ENCODE measurements around the gene CLK2. TPM values are rescaled to one million over a fixed set of nuclear protein-coding genes. Genes with fewer than 3 reads are reported as not detected.

Gene CLK2
- total RNA-seq, 1 experiment from 2014 or later = 16.4 TPM

DNA sequence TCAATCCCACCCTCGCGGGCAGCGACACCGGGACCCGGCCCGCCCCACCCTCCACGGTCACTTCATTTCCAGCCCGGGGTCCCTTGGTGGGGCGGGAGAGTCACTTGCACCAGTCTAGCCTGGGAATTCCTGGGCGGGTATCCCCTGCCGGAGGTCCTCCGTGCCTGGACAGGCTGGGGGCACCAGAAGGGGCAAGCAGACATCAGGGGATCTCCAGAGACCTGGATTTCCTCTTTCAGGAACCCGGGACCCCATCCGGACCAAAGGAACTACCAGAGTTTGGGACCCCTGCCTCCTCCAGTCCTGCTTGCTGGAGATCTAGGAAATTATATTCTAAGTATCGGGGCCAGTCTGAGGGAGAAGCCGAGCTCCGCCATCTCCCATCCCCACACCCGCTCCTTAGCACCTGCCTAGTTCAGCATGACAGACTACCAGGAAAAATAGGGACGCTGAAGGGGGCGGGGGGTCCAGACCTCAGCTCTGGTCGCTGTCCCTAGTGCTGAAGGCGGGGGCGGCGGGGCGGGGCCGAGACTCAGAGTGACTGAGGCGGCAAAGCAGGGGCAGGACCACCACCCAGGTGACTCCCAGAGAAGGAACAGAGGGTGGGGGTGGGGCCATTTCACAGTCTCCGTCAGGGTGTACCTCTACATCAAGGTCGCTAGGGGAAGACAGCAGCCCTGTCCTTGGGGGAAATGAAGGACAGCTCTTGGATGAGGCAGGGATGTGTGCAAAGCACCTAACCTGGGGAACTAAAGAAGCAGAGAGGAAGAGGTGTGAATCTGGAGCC, 4.8 kb upstream of the CLK2 start:
- in situ Hi-C loops (cut with HindIII; ENCODE audit: low pct_unique_long_range_greater_than_20kb, low sequenced_read_pairs) = no loop called here
- DNase-seq (ENCODE audit: low read depth, low spot score) = peak; percentile 61

DNA sequence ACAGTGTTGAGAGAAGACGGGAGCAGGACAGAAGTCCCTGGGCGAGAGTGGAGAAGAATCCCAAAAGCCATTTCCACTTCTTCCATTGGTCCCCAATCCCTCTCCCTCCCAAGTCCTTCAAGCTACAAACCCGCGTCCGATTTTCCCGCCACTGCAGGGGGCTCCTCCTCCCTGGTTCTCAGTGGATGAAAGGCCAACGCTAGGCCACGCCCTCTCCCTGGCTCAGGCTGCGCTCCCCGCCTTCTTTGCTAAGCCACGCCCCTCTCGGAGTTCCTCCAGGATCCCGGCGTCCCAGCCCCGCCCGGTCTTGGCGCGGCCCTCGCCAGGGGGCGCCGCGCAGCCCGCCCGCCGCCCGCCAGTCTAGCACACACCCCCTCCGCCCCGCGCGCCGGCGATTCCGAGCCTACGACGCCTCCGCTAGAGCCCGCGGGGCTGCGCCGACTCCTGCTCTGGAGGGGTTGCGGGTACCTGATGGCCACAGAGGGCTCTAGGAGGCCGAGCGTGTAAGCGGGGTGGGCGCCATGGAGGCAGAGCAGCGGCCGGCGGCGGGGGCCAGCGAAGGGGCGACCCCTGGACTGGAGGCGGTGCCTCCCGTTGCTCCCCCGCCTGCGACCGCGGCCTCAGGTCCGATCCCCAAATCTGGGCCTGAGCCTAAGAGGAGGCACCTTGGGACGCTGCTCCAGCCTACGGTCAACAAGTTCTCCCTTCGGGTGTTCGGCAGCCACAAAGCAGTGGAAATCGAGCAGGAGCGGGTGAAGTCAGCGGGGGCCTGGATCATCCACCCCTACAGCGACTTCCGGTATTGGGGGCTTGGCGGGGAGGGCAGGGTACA, 4.0 kb upstream of the CLK2 start, which contains the start of gene HCN3:
Gene HCN3 (plus strand): TSS at position 394 of the 832 bp plus-strand sequence. CDS start 128 bp downstream, at position 522.
- peak; percentile 98 for DNase-seq (ENCODE audit: low read depth, low spot score)
- in situ Hi-C loops (cut with HindIII; ENCODE audit: low pct_unique_long_range_greater_than_20kb, low sequenced_read_pairs) = no loop called here

DNA sequence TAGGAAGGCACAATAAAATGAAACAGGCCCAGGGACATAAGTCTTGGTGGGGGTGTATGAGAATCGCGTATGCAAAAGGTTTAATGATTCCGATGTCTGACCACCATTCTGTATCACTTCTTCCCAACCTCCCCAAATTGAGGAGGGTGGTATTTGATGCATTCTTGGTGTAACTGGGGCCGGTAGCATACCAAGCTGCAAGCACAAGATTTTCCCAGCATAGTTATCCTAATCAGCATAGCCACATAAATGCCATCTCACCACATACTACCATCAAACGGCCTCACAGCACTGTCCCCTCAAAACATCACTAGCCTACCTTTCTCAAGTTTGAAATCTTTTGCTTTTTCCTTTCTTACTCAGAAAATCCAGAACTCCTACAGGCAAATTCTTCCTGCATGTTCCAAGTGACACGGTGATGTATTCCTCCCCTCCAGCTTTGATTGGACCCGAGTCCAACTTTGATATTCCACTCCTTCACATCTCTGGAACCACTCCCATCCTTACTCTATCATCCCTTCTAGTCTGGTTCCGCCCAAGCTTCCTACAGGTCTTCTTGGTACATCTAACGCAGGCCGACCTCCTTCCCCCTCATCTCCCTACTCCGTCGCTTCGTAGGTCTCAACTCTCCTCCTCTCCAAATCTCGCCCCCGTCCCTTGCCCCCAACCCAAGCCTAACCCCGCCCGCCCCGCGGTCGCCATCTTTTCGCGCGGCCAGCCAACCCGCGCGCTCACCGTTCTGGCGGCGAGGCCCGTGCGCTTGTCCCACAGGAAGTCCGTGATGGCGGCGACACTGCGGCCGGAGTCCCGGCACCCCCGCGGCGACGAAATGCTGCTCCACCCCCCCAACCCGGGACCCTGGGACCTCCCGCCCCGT, 600 bp downstream of the CLK2 start:
- in situ Hi-C loops (cut with HindIII; ENCODE audit: low pct_unique_long_range_greater_than_20kb, low sequenced_read_pairs) = no loop called here
- DNase-seq (ENCODE audit: low read depth, low spot score) = peak; percentile 58

DNA sequence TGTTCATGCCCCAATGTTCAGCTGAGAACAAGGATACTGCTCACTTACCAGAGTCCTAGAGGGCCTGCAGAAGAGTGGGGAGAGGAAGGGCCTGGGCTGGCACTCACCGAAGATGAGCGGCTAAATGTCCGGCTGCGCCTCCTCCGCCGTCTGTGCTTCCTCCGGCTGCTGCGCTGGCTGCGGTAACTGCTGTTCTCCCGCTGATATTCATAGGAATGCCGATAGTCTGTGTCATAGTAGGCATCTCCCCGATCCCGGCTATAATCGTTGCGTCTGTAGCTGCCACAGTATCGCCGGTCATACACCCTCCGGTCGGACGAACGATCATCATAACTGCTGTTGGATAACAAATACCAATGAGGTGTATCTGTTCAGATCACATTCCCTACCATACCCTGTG, 3.9 kb downstream of the CLK2 start:
- DNase-seq (ENCODE audit: low read depth, low spot score) = no peak
- in situ Hi-C loops (cut with HindIII; ENCODE audit: low pct_unique_long_range_greater_than_20kb, low sequenced_read_pairs) = no loop called here

DNA sequence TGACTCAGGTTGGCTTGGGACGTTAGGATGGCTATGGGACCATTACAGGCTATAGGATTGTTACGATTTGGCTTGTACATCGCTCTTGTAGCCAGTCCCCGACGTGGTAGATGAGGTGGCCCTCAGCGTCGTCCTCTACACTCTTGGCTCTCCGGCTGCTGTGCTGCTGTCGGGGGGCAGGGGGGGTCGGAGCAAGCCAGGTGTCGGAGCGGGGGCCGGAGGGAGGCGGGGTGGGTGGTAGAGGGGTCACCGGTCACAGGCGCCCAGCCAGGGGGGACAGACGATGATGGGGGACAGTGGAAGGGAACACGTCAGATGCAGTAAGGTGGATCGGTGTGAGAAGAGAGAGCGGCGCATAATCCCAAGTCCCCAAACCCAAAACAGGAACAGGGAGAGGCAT, 4.7 kb downstream of the CLK2 start:
- in situ Hi-C loops (cut with HindIII; ENCODE audit: low pct_unique_long_range_greater_than_20kb, low sequenced_read_pairs) = no loop called here
- DNase-seq (ENCODE audit: low read depth, low spot score) = no peak

DNA sequence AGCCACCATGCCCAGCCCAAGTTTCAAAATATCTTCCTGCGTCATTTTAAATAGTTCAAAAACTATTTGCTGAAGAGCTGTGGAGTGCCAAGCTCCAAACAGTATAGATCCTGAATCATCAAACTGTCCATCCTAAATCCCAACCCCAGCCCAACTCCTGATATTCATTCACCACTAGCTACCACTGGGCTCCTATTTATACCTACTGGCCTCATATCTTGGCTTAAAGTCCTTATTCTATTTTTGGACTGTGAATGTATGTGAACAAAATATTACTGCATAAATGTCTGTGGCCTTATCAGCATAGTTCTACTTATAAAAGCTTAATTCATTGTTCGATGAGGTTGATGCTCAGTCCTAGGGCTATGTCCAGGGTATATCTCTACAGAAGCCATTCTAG, 5.9 kb downstream of the CLK2 start:
- in situ Hi-C loops (cut with HindIII; ENCODE audit: low pct_unique_long_range_greater_than_20kb, low sequenced_read_pairs) = no loop called here
- no peak for DNase-seq (ENCODE audit: low read depth, low spot score)

DNA sequence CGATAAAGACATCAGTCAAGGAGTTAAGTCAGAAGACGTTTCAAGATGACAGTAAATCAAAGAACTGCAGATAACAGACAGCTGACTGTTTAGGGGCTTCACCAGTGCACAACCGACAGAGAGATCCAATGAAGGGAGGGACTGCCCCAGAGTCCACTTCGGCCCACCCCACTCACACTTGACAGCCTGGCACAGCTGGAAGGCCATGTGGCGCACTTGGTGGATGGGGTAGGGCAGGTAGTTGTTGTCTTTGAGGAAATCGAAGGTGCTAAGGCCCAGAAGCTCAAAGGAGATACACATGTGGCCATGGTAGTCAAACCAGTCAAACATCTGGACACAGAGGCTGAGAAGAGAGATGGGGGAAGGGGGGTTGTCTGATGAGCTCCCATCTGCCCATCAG, 6.8 kb downstream of the CLK2 start:
- in situ Hi-C loops (cut with HindIII; ENCODE audit: low pct_unique_long_range_greater_than_20kb, low sequenced_read_pairs) = no loop called here
- DNase-seq (ENCODE audit: low read depth, low spot score) = no peak

DNA sequence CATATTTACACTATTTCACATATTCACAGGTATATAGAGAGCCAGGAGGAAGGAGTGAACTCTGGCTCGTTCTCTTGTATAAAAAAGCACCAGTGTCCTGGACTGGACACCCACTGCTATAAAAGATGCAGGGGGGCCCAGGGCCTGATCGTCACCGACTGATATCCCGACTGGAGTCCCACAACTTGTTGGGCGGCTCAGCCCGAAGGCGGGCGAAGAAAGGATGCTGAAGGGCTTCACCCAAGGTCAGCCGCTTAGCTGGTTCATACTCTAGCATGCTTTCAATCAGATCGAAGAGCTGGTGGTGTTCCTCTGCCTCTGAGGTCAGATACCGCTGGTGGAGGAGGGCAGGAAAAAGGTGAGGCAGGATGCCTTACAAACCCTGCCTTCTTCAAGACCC, 10.2 kb downstream of the CLK2 start:
- in situ Hi-C loops (cut with HindIII; ENCODE audit: low pct_unique_long_range_greater_than_20kb, low sequenced_read_pairs) = no loop called here
- no peak for DNase-seq (ENCODE audit: low read depth, low spot score)

DNA sequence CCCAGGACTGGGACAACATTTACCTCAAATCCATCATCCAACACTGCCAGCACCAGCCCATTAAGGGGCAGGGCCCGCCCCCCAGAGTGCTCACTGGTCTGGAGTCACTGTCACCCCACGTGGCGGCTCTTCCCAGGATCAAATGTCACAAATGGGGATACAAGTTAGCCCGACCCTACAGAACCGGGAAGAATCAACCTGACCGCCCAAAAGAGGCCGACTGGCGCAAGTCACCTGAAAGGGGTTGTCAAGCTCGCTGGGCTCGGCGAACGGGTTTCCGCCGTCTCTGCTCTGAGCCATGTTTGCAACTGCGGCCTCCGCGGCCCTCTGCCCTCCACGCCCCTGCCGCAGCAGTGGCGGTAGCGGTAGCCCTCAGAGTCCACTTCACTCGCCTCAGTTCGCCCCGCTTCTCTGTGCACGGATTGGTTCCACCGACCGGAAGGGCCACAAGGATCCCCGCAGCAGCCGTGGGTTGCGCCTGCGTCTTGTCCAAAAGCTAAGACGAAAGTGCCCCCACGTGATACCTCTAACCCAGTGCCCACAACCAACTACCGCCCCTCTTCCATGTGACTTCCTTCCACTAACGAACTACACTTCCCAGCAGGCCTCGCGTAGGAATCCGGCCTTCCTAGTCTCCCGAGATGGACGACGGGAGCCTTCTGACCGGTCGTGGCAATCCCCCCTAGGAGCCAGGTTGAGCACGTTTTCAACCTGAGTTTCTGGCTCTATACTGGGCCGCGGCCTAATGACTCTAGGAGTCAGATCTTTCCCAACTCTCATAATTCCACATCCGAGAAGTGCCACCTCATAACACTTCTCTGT, 11.2 kb downstream of the CLK2 start, which contains the start of gene SCAMP3:
Gene SCAMP3 (minus strand): TSS at position 509 of the 822 bp plus-strand sequence. CDS start 209 bp downstream, at position 300.
- peak; percentile 100 for DNase-seq (ENCODE audit: low read depth, low spot score)
- in situ Hi-C loops (cut with HindIII; ENCODE audit: low pct_unique_long_range_greater_than_20kb, low sequenced_read_pairs) = no loop called here

DNA sequence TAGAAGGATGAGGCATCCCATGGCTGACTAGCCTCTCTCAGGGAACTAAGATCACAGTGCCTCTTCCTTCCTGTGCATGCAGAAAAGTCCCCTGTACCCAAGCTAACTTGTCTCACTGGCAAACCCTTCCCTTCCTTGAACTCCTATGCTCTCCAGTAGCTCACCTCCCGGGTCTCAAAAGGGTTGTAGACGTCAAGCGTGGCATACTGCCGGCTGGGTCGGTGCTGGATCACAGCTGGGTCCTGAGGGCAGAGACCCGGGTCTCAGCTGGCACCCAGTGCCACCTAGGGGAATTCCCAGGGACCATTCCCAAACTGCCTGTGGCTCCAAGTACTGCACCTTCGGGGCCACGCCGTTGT, 11.8 kb downstream of the CLK2 start:
- in situ Hi-C loops (cut with HindIII; ENCODE audit: low pct_unique_long_range_greater_than_20kb, low sequenced_read_pairs) = no loop called here
- no peak for DNase-seq (ENCODE audit: low read depth, low spot score)

DNA sequence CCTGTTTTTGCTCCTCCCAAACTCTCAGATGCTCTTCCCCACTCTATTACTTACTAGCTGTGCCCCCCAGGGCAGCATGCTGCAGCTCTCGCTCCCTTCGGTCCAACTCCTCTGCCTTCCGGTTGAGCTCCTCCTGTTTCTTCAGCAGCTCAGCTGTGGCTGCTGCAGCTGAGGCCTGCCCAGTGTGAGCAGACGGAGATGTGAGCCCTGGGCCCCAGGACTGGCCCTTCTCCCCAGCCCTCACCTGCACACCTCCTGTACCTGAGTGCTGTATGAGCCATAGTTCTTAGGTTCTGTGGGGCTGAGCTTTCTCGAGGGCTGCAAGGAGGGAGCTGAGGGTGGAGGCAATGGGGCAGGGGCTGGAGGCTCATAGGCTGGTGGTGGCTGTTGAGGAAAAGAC, 13.0 kb downstream of the CLK2 start:
- in situ Hi-C loops (cut with HindIII; ENCODE audit: low pct_unique_long_range_greater_than_20kb, low sequenced_read_pairs) = no loop called here
- no peak for DNase-seq (ENCODE audit: low read depth, low spot score)

DNA sequence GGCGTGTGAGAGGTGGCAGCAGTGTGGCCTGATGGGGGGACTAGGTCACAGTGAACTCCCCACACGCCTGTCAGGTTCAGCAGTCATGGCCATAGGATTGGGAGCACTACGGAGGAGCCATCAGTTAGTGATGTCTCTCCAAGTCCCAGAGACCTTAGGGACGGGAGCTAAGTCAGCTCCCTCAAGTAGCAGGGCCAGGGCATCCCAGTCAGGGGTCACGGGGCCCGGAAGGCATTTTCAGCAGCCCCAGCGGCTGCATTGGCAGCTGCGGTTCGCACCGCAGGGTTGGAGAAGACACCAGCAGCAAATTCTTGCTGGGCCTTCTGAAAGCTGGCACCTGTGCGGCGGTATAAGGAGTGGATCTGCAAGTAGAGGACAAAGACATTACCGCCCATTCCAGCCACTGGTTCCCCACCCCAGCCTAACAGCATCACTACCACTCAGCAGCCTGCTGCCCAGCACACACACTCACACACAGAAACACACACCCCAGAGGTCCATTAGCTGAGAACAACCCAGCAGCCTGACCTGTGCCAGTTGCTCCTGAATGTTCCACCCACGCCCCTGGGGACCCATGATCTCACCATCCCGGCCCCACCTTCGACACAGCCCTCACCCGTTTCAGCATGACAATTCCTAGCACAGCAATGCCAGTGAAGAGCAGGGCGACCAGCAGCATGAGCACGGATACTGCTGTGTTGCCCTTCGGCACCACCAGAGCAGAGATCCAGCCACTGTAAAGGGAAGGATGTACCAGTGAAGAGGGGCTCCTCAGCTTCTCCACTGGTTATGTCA, 17.0 kb downstream of the CLK2 start:
- no peak for DNase-seq (ENCODE audit: low read depth, low spot score)
- in situ Hi-C loops (cut with HindIII; ENCODE audit: low pct_unique_long_range_greater_than_20kb, low sequenced_read_pairs) = no loop called here

DNA sequence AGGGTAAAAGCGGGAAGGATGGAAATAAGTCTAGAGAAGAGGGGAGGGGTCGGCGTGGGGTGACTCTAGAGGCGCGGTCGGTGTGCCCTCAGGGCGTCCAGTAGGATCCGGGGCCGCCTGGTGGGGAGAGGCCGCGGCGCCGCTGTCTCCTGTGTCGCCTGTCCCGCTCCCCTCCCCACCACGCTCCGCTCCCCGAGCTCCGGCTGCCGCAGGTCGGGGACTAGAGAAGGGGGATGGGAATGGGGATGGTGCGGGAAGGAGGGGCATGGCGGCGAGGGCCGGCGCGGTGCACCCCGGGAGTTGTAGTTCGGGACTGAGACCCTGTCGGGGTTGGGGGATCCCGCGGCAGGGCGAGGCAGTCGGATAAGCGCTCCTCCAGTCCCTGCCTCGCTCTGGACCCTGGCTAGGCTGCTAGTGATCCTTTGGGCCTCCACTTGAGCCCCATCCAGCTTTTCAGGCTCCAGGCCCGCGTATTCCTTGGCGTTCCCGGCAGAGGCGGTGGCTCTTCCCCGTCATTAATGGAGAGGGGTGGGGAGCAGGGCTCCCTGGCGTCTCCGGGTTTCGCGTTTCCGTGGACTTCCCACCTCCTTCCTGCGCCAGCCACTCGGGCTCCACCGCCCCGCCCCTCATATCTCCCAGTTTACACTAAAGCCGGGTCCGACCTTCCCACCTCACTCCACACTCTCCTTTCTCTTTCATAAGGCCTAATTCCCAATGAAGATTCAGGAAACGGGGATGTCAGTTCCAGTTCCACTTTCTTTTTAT, 17.9 kb downstream of the CLK2 start, which contains the start of gene ENTREP3:
Gene ENTREP3 (minus strand): TSS at position 241 of the 765 bp plus-strand sequence. CDS start 606 bp downstream, outside the sequence.
- DNase-seq (ENCODE audit: low read depth, low spot score) = peak; percentile 86
- in situ Hi-C loops (cut with HindIII; ENCODE audit: low pct_unique_long_range_greater_than_20kb, low sequenced_read_pairs) = no loop called here

DNA sequence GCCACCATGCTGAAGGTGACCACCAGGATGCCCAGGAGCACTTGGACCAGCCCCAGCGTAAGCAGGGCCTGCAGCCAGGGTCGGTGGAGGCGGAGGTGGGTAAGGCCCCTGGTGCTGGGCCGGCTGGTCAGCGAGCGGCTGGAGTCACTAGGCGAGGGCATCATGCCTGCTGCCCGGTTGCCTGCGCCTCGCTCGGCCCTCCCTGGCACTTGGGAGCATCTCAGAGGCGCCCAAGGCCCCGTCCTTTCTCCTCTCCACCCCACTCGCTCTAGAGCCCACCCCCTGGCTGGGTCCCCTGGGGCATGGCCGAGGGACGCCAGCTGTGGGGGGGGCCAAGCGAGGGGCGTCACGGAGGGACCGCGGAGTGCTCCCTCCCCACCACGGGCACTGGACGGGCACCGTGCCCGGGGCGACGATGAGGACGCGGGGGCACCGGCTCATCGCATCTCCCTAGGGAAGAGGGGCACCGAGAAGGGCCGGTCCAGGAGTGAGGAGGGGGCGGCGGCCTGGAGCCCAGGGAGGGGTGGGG, 18.5 kb downstream of the CLK2 start:
- in situ Hi-C loops (cut with HindIII; ENCODE audit: low pct_unique_long_range_greater_than_20kb, low sequenced_read_pairs) = no loop called here

DNA sequence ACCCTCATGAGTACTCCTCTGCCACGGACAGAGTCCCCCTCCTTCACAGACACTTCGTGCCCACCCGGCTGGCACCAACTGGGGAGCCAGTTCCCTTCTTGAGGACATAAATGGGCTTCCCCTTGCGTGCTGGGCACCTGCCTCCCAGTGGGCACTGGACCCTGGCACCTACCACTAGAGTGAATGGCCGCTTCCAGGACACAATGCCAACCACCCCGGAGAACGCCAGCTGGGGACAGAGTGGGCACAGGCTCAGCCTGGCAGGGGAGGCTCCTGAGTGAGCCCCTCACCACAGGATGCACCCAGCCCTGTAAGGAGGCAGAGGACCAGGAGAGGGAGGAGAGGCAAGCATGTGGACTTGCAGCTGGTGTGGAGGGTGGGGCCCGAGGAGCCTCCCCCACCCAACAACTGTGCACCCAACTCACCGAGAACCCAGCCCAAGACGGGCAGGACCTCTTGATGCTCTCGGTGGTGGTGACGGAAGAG, 19.0 kb downstream of the CLK2 start:
- in situ Hi-C loops (cut with HindIII; ENCODE audit: low pct_unique_long_range_greater_than_20kb, low sequenced_read_pairs) = no loop called here
- DNase-seq (ENCODE audit: low read depth, low spot score) = no peak

More for the DNA sequence above, 18.5 kb downstream of the CLK2 start:
- DNase-seq (ENCODE audit: low read depth, low spot score) = no peak
